ENCODE results near the gene TMC3.

Gene TMC3

GRCh38 chr15:81386947-81387346 is 12.9 kb upstream of the TMC3 start:
- H3K4me3 ChIP-seq (ENCODE audit: low read depth, low read length) = no peak overlapping the region
- TF ChIP-seq CTCF (IDR thresholded peaks at IDR 0.05; ENCODE audit: control insufficient read depth, extremely low read depth, insufficient read depth) = no peak
- no peak for DNase-seq (ENCODE audit: low read depth)

GRCh38 chr15:81385721-81386076 is 11.7 kb upstream of the TMC3 start:
- no peak overlapping the region for H3K4me3 ChIP-seq (ENCODE audit: low read depth, low read length)
- DNase-seq (ENCODE audit: low read depth) = no peak
- TF ChIP-seq CTCF (IDR thresholded peaks at IDR 0.05; ENCODE audit: control insufficient read depth, extremely low read depth, insufficient read depth) = no peak

- TF ChIP-seq CTCF (IDR thresholded peaks at IDR 0.05; ENCODE audit: control insufficient read depth, extremely low read depth, insufficient read depth) = no peak
- H3K4me3 ChIP-seq (ENCODE audit: low read depth, low read length) = no peak overlapping the region
Observed at GRCh38 chr15:81384891-81385720, 11.1 kb upstream of the TMC3 start.

GRCh38 chr15:81381720-81382119 is 7.7 kb upstream of the TMC3 start:
- no peak for TF ChIP-seq CTCF (IDR thresholded peaks at IDR 0.05; ENCODE audit: control insufficient read depth, extremely low read depth, insufficient read depth)
- no peak overlapping the region for H3K4me3 ChIP-seq (ENCODE audit: low read depth, low read length)
- no peak for DNase-seq (ENCODE audit: low read depth)

More at GRCh38 chr15:81384891-81385720, 11.1 kb upstream of the TMC3 start:
- no peak for DNase-seq (ENCODE audit: low read depth)

- TF ChIP-seq CTCF (IDR thresholded peaks at IDR 0.05; ENCODE audit: control insufficient read depth, extremely low read depth, insufficient read depth) = no peak
- DNase-seq (ENCODE audit: low read depth) = no peak
- H3K4me3 ChIP-seq (ENCODE audit: low read depth, low read length) = no peak overlapping the region
Observed at GRCh38 chr15:81380668-81381067, 6.7 kb upstream of the TMC3 start.

- TF ChIP-seq CTCF (IDR thresholded peaks at IDR 0.05; ENCODE audit: control insufficient read depth, extremely low read depth, insufficient read depth) = no peak
- H3K4me3 ChIP-seq (ENCODE audit: low read depth, low read length) = no peak overlapping the region
- peak; percentile 76 for DNase-seq (ENCODE audit: low read depth)
Observed at GRCh38 chr15:81380203-81380602, 6.2 kb upstream of the TMC3 start.

GRCh38 chr15:81379269-81379668 is 5.3 kb upstream of the TMC3 start:
- DNase-seq (ENCODE audit: low read depth) = no peak
- TF ChIP-seq CTCF (IDR thresholded peaks at IDR 0.05; ENCODE audit: control insufficient read depth, extremely low read depth, insufficient read depth) = no peak
- H3K4me3 ChIP-seq (ENCODE audit: low read depth, low read length) = no peak overlapping the region
